ENCODE data around the gene HOXA3.

The HOXA3 gene

DNA sequence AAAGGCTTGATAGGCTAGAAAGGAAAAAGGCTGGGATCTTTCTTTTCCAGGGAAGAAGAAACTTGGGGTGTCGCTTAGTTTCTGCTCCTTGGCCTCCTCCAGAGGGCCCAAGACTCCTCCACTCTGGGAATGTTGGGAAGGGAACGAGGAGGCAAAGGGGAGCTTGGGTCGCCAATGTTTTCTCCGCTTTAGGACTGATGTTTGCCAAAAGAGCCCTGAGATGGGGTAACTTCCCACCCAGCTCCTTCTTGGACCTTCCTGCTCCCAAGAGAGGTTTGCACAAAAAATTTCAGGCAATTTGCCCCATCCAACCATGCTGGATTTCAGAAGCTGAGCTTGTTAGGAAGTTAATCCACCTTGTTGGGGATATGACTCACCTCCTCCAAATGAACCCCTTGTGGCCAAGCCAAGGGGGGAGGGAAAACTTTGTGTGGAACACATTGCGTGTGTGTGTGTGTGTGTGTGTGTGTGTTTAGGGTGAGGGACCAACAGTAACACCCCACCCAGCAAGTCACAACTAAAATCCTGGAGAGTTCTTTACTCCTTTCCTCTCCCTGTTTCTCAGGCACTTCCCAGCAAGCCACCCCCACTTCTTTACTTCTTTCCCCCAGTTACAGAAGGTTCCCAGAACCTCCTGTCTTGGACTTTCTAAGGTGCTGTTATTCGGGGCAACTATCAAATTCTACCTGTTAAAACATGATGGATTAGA is 41.2 kb downstream of the HOXA3 start:
- no peak overlapping the region for H3K4me3 Mint-ChIP-seq
- no peak overlapping the region for H3K27ac Mint-ChIP-seq
- peaks cover 5% of the 10 kb centered on the region for H3K27me3 Mint-ChIP-seq (ENCODE audit: low read depth)
- no peaks in the 10 kb centered on the region for H3K9me3 Mint-ChIP-seq
- no peaks in the 10 kb centered on the region for H3K36me3 Mint-ChIP-seq (ENCODE audit: low read depth)
- no peaks in the 10 kb centered on the region for H3K4me1 Mint-ChIP-seq (ENCODE audit: low read depth)

- Mint-ChIP-seq H3K9me3 (no peaks in the 10 kb centered on the region), H3K4me1 (ENCODE audit: low read depth) (no peaks in the 10 kb centered on the region), H3K4me3 (no peak overlapping the region), H3K27me3 (ENCODE audit: low read depth) (peaks cover 8% of the 10 kb centered on the region), H3K27ac (no peak overlapping the region), H3K36me3 (ENCODE audit: low read depth) (no peaks in the 10 kb centered on the region)
These were observed 42.0 kb downstream of the HOXA3 start for GRCh38 chr7:27110186-27111031.

GRCh38 chr7:27109466-27110185 is 42.8 kb downstream of the HOXA3 start:
- H3K4me3 Mint-ChIP-seq = no peak overlapping the region
- H3K27ac Mint-ChIP-seq = no peak overlapping the region
- no peaks in the 10 kb centered on the region for H3K9me3 Mint-ChIP-seq
- H3K4me1 Mint-ChIP-seq (ENCODE audit: low read depth) = no peaks in the 10 kb centered on the region
- H3K27me3 Mint-ChIP-seq (ENCODE audit: low read depth) = peaks cover 15% of the 10 kb centered on the region
- H3K36me3 Mint-ChIP-seq (ENCODE audit: low read depth) = no peaks in the 10 kb centered on the region

- H3K27me3 Mint-ChIP-seq (ENCODE audit: low read depth) = peaks cover 25% of the 10 kb centered on the region
- no peak overlapping the region for H3K4me3 Mint-ChIP-seq
- no peak overlapping the region for H3K27ac Mint-ChIP-seq
- no peaks in the 10 kb centered on the region for H3K9me3 Mint-ChIP-seq
- peaks cover 2% of the 10 kb centered on the region for H3K4me1 Mint-ChIP-seq (ENCODE audit: low read depth)
- peaks cover 2% of the 10 kb centered on the region for H3K36me3 Mint-ChIP-seq (ENCODE audit: low read depth)
These were observed 43.8 kb downstream of the HOXA3 start for GRCh38 chr7:27108390-27109127.

- no peak overlapping the region for H3K27ac Mint-ChIP-seq
- peaks cover 34% of the 10 kb centered on the region for H3K27me3 Mint-ChIP-seq (ENCODE audit: low read depth)
- peaks cover 5% of the 10 kb centered on the region for H3K36me3 Mint-ChIP-seq (ENCODE audit: low read depth)
- no peak overlapping the region for H3K4me3 Mint-ChIP-seq
- no peaks in the 10 kb centered on the region for H3K9me3 Mint-ChIP-seq
- H3K4me1 Mint-ChIP-seq (ENCODE audit: low read depth) = peaks cover 6% of the 10 kb centered on the region
These were observed 44.7 kb downstream of the HOXA3 start for GRCh38 chr7:27107391-27108381.

DNA sequence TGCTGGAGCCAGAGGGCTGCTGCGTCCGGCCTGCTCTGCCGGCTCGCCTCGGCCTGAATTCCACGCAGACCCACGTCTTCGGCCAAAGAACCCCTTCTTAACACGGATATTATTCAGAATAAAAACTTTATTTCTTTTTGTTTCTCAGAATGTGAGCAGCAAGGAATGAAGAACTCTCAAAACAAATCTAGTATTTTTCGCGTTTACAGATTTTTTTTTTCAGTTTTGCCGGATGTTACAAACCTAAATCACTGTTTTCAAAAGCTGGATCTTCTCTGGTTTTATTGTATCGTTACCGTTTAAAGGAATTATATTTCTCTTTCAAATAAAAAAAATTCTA is 45.5 kb downstream of the HOXA3 start:
- H3K27me3 Mint-ChIP-seq (ENCODE audit: low read depth) = peaks cover 37% of the 10 kb centered on the region
- H3K4me3 Mint-ChIP-seq = no peak overlapping the region
- H3K27ac Mint-ChIP-seq = no peak overlapping the region
- peaks cover 5% of the 10 kb centered on the region for H3K36me3 Mint-ChIP-seq (ENCODE audit: low read depth)
- H3K9me3 Mint-ChIP-seq = no peaks in the 10 kb centered on the region
- peaks cover 6% of the 10 kb centered on the region for H3K4me1 Mint-ChIP-seq (ENCODE audit: low read depth)

GRCh38 chr7:27106181-27106900 is 46.0 kb downstream of the HOXA3 start:
- H3K36me3 Mint-ChIP-seq (ENCODE audit: low read depth) = peaks cover 7% of the 10 kb centered on the region
- no peak overlapping the region for H3K27ac Mint-ChIP-seq
- no peaks in the 10 kb centered on the region for H3K9me3 Mint-ChIP-seq
- no peak overlapping the region for H3K4me3 Mint-ChIP-seq
- H3K4me1 Mint-ChIP-seq (ENCODE audit: low read depth) = peaks cover 6% of the 10 kb centered on the region
- peaks cover 42% of the 10 kb centered on the region for H3K27me3 Mint-ChIP-seq (ENCODE audit: low read depth)

GRCh38 chr7:27105301-27106031 is 46.9 kb downstream of the HOXA3 start:
- peaks cover 51% of the 10 kb centered on the region for H3K27me3 Mint-ChIP-seq (ENCODE audit: low read depth)
- H3K4me3 Mint-ChIP-seq = no peak overlapping the region
- peaks cover 10% of the 10 kb centered on the region for H3K36me3 Mint-ChIP-seq (ENCODE audit: low read depth)
- no peak overlapping the region for H3K27ac Mint-ChIP-seq
- H3K9me3 Mint-ChIP-seq = no peaks in the 10 kb centered on the region
- peaks cover 6% of the 10 kb centered on the region for H3K4me1 Mint-ChIP-seq (ENCODE audit: low read depth)

DNA sequence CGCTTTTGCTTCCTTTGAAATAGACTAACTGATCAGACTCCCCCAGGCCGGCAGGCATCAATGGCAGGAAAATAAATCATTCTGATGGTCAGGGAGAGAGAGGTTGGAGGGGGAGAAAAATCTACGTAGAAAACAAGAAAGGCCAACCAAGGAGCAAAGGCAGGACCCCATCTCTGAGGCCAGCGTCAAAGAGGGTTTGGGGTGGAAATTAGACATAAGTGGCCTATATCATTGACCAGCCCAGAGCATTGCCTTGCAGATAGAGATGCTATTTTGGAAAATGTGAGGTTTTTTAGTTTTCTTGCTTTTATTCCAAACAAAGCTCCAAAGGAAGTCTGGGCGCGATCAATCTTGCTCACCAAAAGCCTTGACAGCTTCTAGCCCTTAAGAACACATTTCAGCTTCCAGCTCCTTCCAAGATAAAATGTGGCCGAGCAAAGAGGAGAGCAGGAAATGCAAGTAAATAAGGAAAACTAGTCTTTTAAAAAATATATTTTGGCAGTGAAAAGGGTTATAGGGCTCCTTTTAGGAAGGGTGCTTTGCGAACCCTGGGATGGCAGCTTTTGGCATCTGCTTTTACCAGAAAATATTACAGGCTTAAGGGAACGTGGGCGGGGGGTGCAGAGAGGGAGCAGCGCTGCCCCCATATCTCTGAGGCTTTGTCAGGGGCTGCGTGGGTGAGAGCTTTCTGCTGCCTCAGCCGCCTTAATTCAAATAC is 47.9 kb downstream of the HOXA3 start:
- no peak overlapping the region for H3K27ac Mint-ChIP-seq
- H3K4me1 Mint-ChIP-seq (ENCODE audit: low read depth) = peaks cover 6% of the 10 kb centered on the region
- H3K27me3 Mint-ChIP-seq (ENCODE audit: low read depth) = peaks cover 61% of the 10 kb centered on the region
- peaks cover 14% of the 10 kb centered on the region for H3K36me3 Mint-ChIP-seq (ENCODE audit: low read depth)
- no peak overlapping the region for H3K4me3 Mint-ChIP-seq
- no peaks in the 10 kb centered on the region for H3K9me3 Mint-ChIP-seq

GRCh38 chr7:27103489-27104226 is 48.7 kb downstream of the HOXA3 start:
- no peaks in the 10 kb centered on the region for H3K9me3 Mint-ChIP-seq
- peaks cover 19% of the 10 kb centered on the region for H3K36me3 Mint-ChIP-seq (ENCODE audit: low read depth)
- H3K27ac Mint-ChIP-seq = no peak overlapping the region
- peaks cover 6% of the 10 kb centered on the region for H3K4me1 Mint-ChIP-seq (ENCODE audit: low read depth)
- H3K4me3 Mint-ChIP-seq = no peak overlapping the region
- H3K27me3 Mint-ChIP-seq (ENCODE audit: low read depth) = peaks cover 69% of the 10 kb centered on the region

DNA sequence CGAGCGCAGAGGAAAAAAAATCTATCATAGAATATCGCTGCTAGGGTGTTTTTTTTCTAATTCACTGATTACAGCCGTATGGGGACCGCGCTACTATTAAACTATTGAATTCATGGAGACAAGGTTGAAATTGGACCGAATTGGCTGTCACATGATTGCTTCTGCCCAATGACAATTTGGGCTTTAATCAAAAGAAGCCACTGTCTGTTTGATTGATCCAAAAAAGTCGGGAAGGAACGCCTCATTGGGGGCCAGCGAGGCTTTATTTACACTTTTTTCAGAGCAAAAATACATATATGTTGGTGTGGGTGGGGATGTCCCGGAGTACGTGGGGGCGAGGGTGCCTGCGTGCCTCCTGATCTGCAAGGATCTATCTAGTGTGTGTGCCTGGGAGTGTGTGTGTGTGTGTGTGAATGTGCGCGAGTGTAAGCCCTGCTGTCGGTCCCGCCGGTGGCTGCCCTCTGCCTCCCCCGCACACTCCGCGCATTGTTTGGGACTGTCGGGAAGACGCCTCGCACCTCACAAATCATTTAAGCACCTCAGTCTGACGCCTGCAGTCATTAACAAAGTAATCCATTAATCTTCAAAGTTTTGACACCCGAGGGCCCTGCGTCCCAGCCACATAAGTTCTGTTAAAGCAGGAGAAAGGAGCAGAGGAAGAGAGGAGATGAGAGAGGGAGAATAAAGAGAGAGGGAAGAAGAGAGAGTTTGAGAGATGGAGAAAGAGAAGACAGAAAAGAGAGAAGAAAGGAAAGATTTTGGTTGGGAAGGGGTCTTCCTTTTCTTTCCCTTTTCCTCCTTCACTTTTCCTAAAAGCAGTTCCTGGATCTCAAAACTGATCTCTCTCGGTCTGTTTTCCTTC is 49.6 kb downstream of the HOXA3 start, which contains the start of gene HOXA2:
TSS of gene HOXA2 (minus strand) at position 103 of the 862 bp plus-strand sequence. CDS start 183 bp downstream, outside the sequence.
- Mint-ChIP-seq H3K27ac (no peak within 1 kb of the TSS), H3K27me3 (ENCODE audit: low read depth) (peaks cover 74% of the 10 kb centered on the region), H3K36me3 (ENCODE audit: low read depth) (peaks cover 20% of the 10 kb centered on the region), H3K9me3 (no peaks in the 10 kb centered on the region), H3K4me1 (ENCODE audit: low read depth) (peaks cover 8% of the 10 kb centered on the region), H3K4me3 (no peak within 1 kb of the TSS)

Data from T-helper 1 cell treated with Interleukin-12 subunit alpha and Interleukin-12 subunit beta and Interleukin-4 antibody, amounts not matched to agents 30 μg/mL and 1 μg/mL, for 36 hours (primary cell).